SK-N-SH (cell line): ENCODE measurements around the gene ANKRD9. TPM values are rescaled to one million over a fixed set of nuclear protein-coding genes. Genes with fewer than 3 reads are reported as not detected.

Experiments
- CTCF ChIA-PET: fragments of 300-600, 350-600 bp; formaldehyde crosslinking; extraction: SDS; loops from one replicate; lab custom pipeline; 2021; lab: Yijun Ruan, JAX
- POLR2A ChIA-PET: fragments of 350-600 bp; sonication (Branson Sonifier 250); formaldehyde crosslinking; extraction: SDS; loops from one replicate; lab custom pipeline; 2020; ENCODE audit warnings: antibody characterized with exemption, inconsistent platforms; lab: Yijun Ruan, JAX
- DNase-seq: peaks from one replicate; pipeline ENCODE4 v3.0.0; 2012
- H2AFZ ChIP-seq: fragments of 200-600 bp; sonication (generic); 2 replicates; pipeline ENCODE4 v1.8.1; 2016; ENCODE audit warnings: antibody characterized with exemption, mild to moderate bottlenecking, low read depth
- H3F3A ChIP-seq: fragments of 200-600 bp; sonication (generic); replicated peaks from 2 replicates; pipeline ENCODE3; 2016; ENCODE audit warnings: antibody characterized with exemption, mild to moderate bottlenecking; ENCODE audit not compliant: insufficient read depth
- H3K27ac ChIP-seq, 2 experiments: fragments of 200-500 bp in 1 of 2; fragments of 200-600 bp in 1 of 2; sonication (Bioruptor generic) in 1 of 2; sonication (generic), shearing (Covaris generic) in 1 of 2; 2 replicates each; pipeline versions ENCODE4 v1.5.1 to v1.6.1; 2014 to 2016; ENCODE audit warnings: low read depth in 2 of 2, inconsistent platforms in 1 of 2, low read length in 1 of 2, mild to moderate bottlenecking in 1 of 2, mixed read lengths in 1 of 2
- H3K27me3 ChIP-seq: fragments of 200-600 bp; sonication (generic), shearing (Covaris generic); 2 replicates; pipeline ENCODE4 v1.6.1; 2016; ENCODE audit warnings: mixed run types; ENCODE audit not compliant: insufficient read depth
- H3K36me3 ChIP-seq, 2 experiments: fragments of 200-500 bp in 1 of 2; fragments of 200-600 bp in 1 of 2; sonication (Bioruptor generic) in 1 of 2; sonication (generic) in 1 of 2; replicated peaks in 1 of 2; 2 replicates each; pipeline versions ENCODE3 to v1.5.1; 2014 to 2016; ENCODE audit warnings: low read length in 1 of 2, mild to moderate bottlenecking in 1 of 2; ENCODE audit not compliant: insufficient read depth in 2 of 2, control insufficient read depth in 1 of 2
- H3K4me1 ChIP-seq, 2 experiments: fragments of 200-500 bp in 1 of 2; fragments of 200-600 bp in 1 of 2; sonication (Bioruptor generic) in 1 of 2; sonication (generic), shearing (Covaris generic) in 1 of 2; 2 replicates each; pipeline versions ENCODE4 v1.5.1 to v1.6.1; 2014 to 2016; ENCODE audit warnings: low read depth in 1 of 2, low read length in 1 of 2, mixed run types in 1 of 2; ENCODE audit not compliant: insufficient read depth in 2 of 2, control insufficient read depth in 1 of 2
- H3K4me2 ChIP-seq: fragments of 200-600 bp; sonication (generic), shearing (Covaris generic); 2 replicates; pipeline ENCODE4 v1.6.1; 2017; ENCODE audit warnings: mixed run types
- H3K4me3 ChIP-seq, 2 experiments: fragments of 200-500 bp in 1 of 2; fragments of 200-600 bp in 1 of 2; sonication (Bioruptor generic) in 1 of 2; sonication (generic), shearing (Covaris generic) in 1 of 2; 2 replicates each; pipeline versions ENCODE4 v1.5.1 to v1.8.1; 2014 to 2016; ENCODE audit warnings: low read depth in 2 of 2, inconsistent platforms in 1 of 2, low read length in 1 of 2, mild to moderate bottlenecking in 1 of 2, mixed read lengths in 1 of 2, moderate library complexity in 1 of 2
- H3K79me2 ChIP-seq: fragments of 200-600 bp; sonication (generic); 2 replicates; pipeline ENCODE4 v1.8.1; 2017; ENCODE audit warnings: mild to moderate bottlenecking; ENCODE audit not compliant: insufficient read depth
- H3K9ac ChIP-seq: fragments of 200-600 bp; sonication (generic); 2 replicates; pipeline ENCODE4 v1.6.1; 2017; ENCODE audit warnings: mixed run types
- H3K9me2 ChIP-seq: fragments of 200-600 bp; sonication (generic); 2 replicates; pipeline ENCODE4 v1.6.1; 2017; ENCODE audit warnings: mixed run types
- H3K9me3 ChIP-seq: fragments of 200-600 bp; sonication (generic); 2 replicates; pipeline ENCODE4 v1.6.1; 2017; ENCODE audit warnings: mixed run types, mild to moderate bottlenecking, moderate library complexity
- H4K20me1 ChIP-seq: fragments of 200-600 bp; sonication (generic); 2 replicates; pipeline ENCODE4 v1.6.1; 2017; ENCODE audit warnings: mild to moderate bottlenecking, mixed run types; ENCODE audit not compliant: insufficient read depth
- CHD2 ChIP-seq: fragments of 150-350 bp; IDR thresholded peaks from 2 replicates; pipeline ENCODE4 v1.6.1; 2018; ENCODE audit warnings: low read length; ENCODE audit not compliant: partially characterized antibody
- EZH2phosphoT487 ChIP-seq: fragments of 200-600 bp; sonication (generic); IDR thresholded peaks from 2 replicates; pipeline ENCODE4 v1.6.1; 2017; ENCODE audit warnings: low read depth, mixed run types, mild to moderate bottlenecking, antibody characterized with exemption, moderate library complexity, borderline replicate concordance
- FOSL2 ChIP-seq: IDR thresholded peaks from 2 replicates; pipeline ENCODE4 v1.4.0; 2012; ENCODE audit warnings: low read depth, mild to moderate bottlenecking, moderate library complexity, borderline replicate concordance
- GABPA ChIP-seq: IDR thresholded peaks from 2 replicates; pipeline ENCODE4 v1.4.0; 2012; ENCODE audit warnings: low read depth, mild to moderate bottlenecking
- GATA2 ChIP-seq: sonication (generic); formaldehyde crosslinking; IDR thresholded peaks from 2 replicates; pipeline ENCODE4 v1.5.0; 2020; ENCODE audit warnings: mild to moderate bottlenecking, missing genetic modification reagents
- MXI1 ChIP-seq: IDR thresholded peaks from 2 replicates; pipeline ENCODE4 v1.6.1; 2012; ENCODE audit warnings: mild to moderate bottlenecking, low read depth, low read length, improper control_type of control experiment
- NRF1 ChIP-seq: IDR thresholded peaks from 2 replicates; pipeline ENCODE4 v1.6.1; 2012; ENCODE audit warnings: low read depth, mild to moderate bottlenecking, low read length
- RAD21 ChIP-seq: IDR thresholded peaks from 2 replicates; pipeline ENCODE4 v1.6.1; 2012; ENCODE audit warnings: mild to moderate bottlenecking, low read length
- RXRA ChIP-seq: IDR thresholded peaks from 2 replicates; pipeline ENCODE4 v1.4.0; 2012; ENCODE audit warnings: low read depth, mild to moderate bottlenecking, borderline replicate concordance
- SIN3A ChIP-seq: IDR thresholded peaks from 2 replicates; pipeline ENCODE4 v1.6.1; 2012; ENCODE audit warnings: low read depth, mild to moderate bottlenecking, low read length, moderate library complexity, borderline replicate concordance
- WGBS: methylation state at CpG from one replicate; pipeline ENCODE4 v1.1.6; 2017; ENCODE audit warnings: low lambda C conversion rate; 5-methylcytosine and 5-hydroxymethylcytosine counted together
- polyA plus RNA-seq, 3 experiments: library from polyadenylated mRNA; depleted of rRNA; stranded (reverse); fragments of >200 nt; gene quantifications; 2 replicates each; pipeline ENCODE4 v1.2.3, GENCODE V29; 2012
- TF ChIP-seq, protein P1 (sequence below): IDR thresholded peaks from 2 replicates; pipeline ENCODE4 v1.4.0; 2012; ENCODE audit warnings: low read depth, borderline replicate concordance
- TF ChIP-seq, protein P2 (sequence below): fragments of 200-600 bp; sonication (generic); IDR thresholded peaks from 2 replicates; pipeline ENCODE4 v1.6.1; 2017; ENCODE audit warnings: antibody characterized with exemption, mild to moderate bottlenecking, moderate library complexity
- TF ChIP-seq, protein P3 (sequence below): IDR thresholded peaks from 2 replicates; pipeline ENCODE4; 2012

ANKRD9 gene
- polyA plus RNA-seq, 1 of the 3 experiments (the other 2 are of a cell fraction): 21.3 TPM

DNA sequence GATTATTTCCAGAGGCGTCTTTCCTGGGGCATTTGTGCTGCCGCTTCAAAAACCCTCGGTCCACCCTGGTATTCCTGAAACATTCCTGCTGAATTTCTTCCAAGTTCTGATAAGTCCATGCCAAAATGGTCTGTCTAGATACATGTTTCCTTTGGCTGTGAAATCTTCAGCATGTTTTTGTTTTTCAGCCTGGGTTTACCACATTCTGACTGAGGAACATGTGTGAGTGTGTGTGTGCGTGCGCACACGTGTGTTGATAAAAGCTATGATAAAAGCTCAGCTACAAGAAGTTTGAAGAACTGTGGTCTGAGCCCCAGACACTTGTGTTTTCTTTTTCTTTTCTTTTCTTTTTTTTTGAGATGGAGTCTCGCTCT, 22.4 kb downstream of the ANKRD9 start:
- 92% methylated on average over 7 of the region's 7 CpGs for WGBS
- Histone ChIP-seq H3F3A (no peaks in the 10 kb centered on the region), H2AFZ (no peak overlapping the region), H3K27me3 (no peaks in the 10 kb centered on the region), H3K9me2 (no peaks in the 10 kb centered on the region), H3K4me3 (no peak overlapping the region), H3K4me1 (no peaks in the 10 kb centered on the region; a peak in 1 of 4 replicates), H4K20me1 (no peaks in the 10 kb centered on the region), H3K4me2 (no peak overlapping the region), H3K9ac (no peak overlapping the region), H3K27ac (no peak overlapping the region), H3K9me3 (no peaks in the 10 kb centered on the region), H3K79me2 (no peaks in the 10 kb centered on the region), H3K36me3 (no peaks in the 10 kb centered on the region)
- ChIA-PET POLR2A (no interaction called here), CTCF (interaction anchor here (1.1 kb wide), 1 partner anchor 49 kb away, joined by 3 read pairs; no protein-coding TSS in a partner anchor)
- DNase-seq: no peak
- TF ChIP-seq CHD2 (no peak), EZH2phosphoT487 (no peak)
- TF ChIP-seq, protein P1, sequence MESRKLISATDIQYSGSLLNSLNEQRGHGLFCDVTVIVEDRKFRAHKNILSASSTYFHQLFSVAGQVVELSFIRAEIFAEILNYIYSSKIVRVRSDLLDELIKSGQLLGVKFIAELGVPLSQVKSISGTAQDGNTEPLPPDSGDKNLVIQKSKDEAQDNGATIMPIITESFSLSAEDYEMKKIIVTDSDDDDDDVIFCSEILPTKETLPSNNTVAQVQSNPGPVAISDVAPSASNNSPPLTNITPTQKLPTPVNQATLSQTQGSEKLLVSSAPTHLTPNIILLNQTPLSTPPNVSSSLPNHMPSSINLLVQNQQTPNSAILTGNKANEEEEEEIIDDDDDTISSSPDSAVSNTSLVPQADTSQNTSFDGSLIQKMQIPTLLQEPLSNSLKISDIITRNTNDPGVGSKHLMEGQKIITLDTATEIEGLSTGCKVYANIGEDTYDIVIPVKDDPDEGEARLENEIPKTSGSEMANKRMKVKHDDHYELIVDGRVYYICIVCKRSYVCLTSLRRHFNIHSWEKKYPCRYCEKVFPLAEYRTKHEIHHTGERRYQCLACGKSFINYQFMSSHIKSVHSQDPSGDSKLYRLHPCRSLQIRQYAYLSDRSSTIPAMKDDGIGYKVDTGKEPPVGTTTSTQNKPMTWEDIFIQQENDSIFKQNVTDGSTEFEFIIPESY: no peak

DNA sequence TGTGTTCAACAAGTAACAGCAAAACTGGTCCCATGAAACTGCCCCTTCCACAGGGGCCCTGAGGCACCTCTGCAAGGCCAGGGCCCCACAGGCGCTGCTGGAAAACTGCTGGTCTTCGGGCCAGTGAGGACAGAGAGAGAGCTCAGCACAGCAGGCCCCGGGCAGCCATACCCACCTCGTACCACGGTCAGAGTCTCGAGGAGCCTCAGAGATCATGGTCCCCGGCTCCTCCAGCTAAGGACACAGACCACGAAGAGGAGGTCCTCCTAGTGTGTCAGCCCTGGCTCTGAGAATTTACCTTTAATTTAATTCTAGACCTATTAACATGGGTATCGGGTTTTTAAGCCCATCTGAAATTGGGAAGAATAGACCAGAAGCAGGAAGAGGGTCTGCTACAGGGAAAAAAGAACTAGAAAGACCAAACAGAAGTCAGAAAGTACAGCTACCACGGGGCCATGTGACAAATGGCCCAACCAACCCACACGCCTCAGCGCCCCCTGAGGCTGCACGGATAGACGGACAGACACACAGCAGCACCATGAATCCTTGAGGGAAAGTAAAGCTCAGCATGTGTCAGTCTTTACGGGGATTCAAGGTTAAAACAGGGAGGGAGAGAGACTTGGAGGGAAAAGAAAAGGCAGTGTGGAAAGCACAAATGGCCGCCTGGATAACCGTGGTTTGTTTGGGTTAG, 22.9 kb downstream of the ANKRD9 start:
- H3K36me3 ChIP-seq: no peaks in the 10 kb centered on the region
- ChIA-PET CTCF (interaction anchor here (1.0 to 1.1 kb wide), 2 partner anchors 8 to 48 kb away, joined by 3 read pairs; no protein-coding TSS in a partner anchor), POLR2A (interaction anchor here (0.6 kb wide), 1 partner anchor 1755 kb away, joined by 3 read pairs; no protein-coding TSS in a partner anchor)
- H3K27ac ChIP-seq: no peak overlapping the region
- TF ChIP-seq EZH2phosphoT487: no peak
- no peaks in the 10 kb centered on the region for H3K27me3 ChIP-seq
- H3F3A ChIP-seq: no peaks in the 10 kb centered on the region
- 89% methylated on average over 17 of the region's 17 CpGs for WGBS
- no peak overlapping the region for H2AFZ ChIP-seq
- H3K4me2 ChIP-seq: no peak overlapping the region
- no peak for DNase-seq
- no peaks in the 10 kb centered on the region for H3K79me2 ChIP-seq
- H3K4me3 ChIP-seq: no peak overlapping the region
- no peaks in the 10 kb centered on the region for H3K9me2 ChIP-seq
- no peaks in the 10 kb centered on the region for H4K20me1 ChIP-seq
- H3K9me3 ChIP-seq: no peaks in the 10 kb centered on the region
- peaks cover 0 to under 1% of the 10 kb centered on the region in 2 experiments; a peak in 1 of 4 replicates for H3K4me1 ChIP-seq
- no peak overlapping the region for H3K9ac ChIP-seq

DNA sequence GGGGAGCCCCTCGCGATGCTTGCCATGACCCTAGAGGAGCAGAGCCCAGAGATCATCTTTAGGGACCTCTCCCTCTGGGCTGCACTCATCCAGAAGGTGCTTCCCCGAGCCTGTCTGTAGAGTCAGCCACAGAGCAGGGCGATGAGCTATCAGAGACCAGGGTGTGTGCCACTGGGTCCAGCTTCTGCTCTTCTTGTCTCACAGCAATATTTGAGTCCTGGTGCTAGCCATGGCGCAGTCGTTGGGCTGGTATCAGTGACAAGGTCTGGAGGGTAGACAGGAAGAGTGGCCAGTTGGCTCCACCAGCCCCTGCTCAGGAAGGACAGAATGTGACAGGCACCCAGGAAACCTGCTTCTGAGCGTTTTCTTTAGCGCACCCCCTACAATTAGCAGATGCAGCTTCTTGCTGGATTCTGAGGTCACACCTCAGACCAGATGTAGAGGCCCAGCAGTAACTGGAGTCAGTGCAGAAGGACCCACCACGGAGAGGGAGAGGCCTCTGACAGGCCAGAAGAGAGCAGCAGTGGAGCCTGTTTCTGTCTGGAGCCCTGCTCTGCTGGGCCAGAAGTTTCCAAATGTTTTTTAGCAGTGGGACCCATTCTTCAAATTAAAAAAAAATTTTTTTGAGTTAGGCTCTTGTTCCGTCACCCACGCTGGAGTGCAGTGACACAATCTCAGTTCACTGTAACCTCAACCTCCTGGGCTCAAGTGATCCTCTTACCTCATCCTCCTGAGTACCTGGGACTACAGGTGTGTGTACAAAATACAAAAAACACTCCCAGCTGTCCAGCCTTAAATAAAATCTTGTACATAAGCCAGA, 23.7 kb downstream of the ANKRD9 start:
- no peaks in the 10 kb centered on the region for H3K27me3 ChIP-seq
- POLR2A ChIA-PET: interaction anchor here (0.6 kb wide), 1 partner anchor 143 kb away, joined by 3 read pairs; no protein-coding TSS in a partner anchor
- 92% methylated on average over 9 of the region's 11 CpGs for WGBS
- TF ChIP-seq, protein P2, sequence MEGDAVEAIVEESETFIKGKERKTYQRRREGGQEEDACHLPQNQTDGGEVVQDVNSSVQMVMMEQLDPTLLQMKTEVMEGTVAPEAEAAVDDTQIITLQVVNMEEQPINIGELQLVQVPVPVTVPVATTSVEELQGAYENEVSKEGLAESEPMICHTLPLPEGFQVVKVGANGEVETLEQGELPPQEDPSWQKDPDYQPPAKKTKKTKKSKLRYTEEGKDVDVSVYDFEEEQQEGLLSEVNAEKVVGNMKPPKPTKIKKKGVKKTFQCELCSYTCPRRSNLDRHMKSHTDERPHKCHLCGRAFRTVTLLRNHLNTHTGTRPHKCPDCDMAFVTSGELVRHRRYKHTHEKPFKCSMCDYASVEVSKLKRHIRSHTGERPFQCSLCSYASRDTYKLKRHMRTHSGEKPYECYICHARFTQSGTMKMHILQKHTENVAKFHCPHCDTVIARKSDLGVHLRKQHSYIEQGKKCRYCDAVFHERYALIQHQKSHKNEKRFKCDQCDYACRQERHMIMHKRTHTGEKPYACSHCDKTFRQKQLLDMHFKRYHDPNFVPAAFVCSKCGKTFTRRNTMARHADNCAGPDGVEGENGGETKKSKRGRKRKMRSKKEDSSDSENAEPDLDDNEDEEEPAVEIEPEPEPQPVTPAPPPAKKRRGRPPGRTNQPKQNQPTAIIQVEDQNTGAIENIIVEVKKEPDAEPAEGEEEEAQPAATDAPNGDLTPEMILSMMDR: no peak
- TF ChIP-seq GABPA (no peak), NRF1 (no peak), CHD2 (no peak), GATA2 (CRISPR knock-in tag) (no peak), SIN3A (no peak), MXI1 (no peak), FOSL2 (no peak), RAD21 (no peak), RXRA (no peak)
- TF ChIP-seq, protein P3, sequence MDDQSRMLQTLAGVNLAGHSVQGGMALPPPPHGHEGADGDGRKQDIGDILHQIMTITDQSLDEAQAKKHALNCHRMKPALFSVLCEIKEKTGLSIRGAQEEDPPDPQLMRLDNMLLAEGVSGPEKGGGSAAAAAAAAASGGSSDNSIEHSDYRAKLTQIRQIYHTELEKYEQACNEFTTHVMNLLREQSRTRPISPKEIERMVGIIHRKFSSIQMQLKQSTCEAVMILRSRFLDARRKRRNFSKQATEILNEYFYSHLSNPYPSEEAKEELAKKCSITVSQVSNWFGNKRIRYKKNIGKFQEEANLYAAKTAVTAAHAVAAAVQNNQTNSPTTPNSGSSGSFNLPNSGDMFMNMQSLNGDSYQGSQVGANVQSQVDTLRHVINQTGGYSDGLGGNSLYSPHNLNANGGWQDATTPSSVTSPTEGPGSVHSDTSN: no peak

More for the DNA sequence above, 23.7 kb downstream of the ANKRD9 start:
- no peaks in the 10 kb centered on the region for H3F3A ChIP-seq
- no peaks in the 10 kb centered on the region for H3K79me2 ChIP-seq
- H3K36me3 ChIP-seq: no peaks in the 10 kb centered on the region
- no peak for DNase-seq
- H3K4me1 ChIP-seq: peaks cover 0 to 5% of the 10 kb centered on the region in 2 experiments; a peak in 1 of 4 replicates
- no peak overlapping the region for H3K4me2 ChIP-seq
- H4K20me1 ChIP-seq: no peaks in the 10 kb centered on the region
- H2AFZ ChIP-seq: no peak overlapping the region
- CTCF ChIA-PET: interaction anchor here (1.0 to 1.6 kb wide), 3 partner anchors 8 to 48 kb away, joined by 3 to 8 read pairs (median 3); no protein-coding TSS in a partner anchor
- H3K4me3 ChIP-seq: no peak overlapping the region
- no peaks in the 10 kb centered on the region for H3K9me2 ChIP-seq
- no peak overlapping the region for H3K9ac ChIP-seq
- H3K27ac ChIP-seq: no peak overlapping the region
- no peaks in the 10 kb centered on the region for H3K9me3 ChIP-seq
